Panc1 (cell line): Measurements from ENCODE around the gene DYNC1H1. TPM values are rescaled to one million over a fixed set of nuclear protein-coding genes. Genes with fewer than 3 reads are reported as not detected.

Experiments used
- ATAC-seq: fragments of 200-7000 bp; cut with Tn5 transposase; 2 replicates; pipeline ENCODE4 v1.9.1; 2020; ENCODE audit warnings: mild to moderate bottlenecking, moderate library complexity
- BruUV-seq: library from RNA; stranded (reverse); fragments of 400-500 nt; replicated peaks from 2 replicates; lab custom pipeline; 2021; lab: Mats Ljungman, UMichigan
- CTCF ChIA-PET: fragments of 300-600 bp; sonication (Branson Sonifier 250); formaldehyde crosslinking; loops from one replicate; lab custom pipeline; 2022; ENCODE audit warnings: antibody characterized with exemption; lab: Charles Lee
- POLR2A ChIA-PET: fragments of 300-600 bp; sonication (Branson Sonifier 250); formaldehyde crosslinking; loops from one replicate; lab custom pipeline; 2022; ENCODE audit warnings: antibody characterized with exemption; lab: Charles Lee
- DNase-seq: peaks from one replicate; pipeline ENCODE4 v3.0.0-alpha.2; 2010; ENCODE audit warnings: low read depth, low spot score
- H3K27ac ChIP-seq: 2 replicates; pipeline ENCODE4 v1.5.1; 2011; ENCODE audit warnings: mild to moderate bottlenecking, low read length, inconsistent platforms
- H3K27me3 ChIP-seq: fragments of 200-500 bp; sonication (Bioruptor generic); 2 replicates; pipeline ENCODE4 v1.6.0; 2014; ENCODE audit warnings: low read length, inconsistent platforms; ENCODE audit not compliant: control insufficient read depth, insufficient read depth
- H3K36me3 ChIP-seq: fragments of 200-500 bp; sonication (Bioruptor generic); 2 replicates; pipeline ENCODE4 v1.5.1; 2014; ENCODE audit warnings: inconsistent platforms, mild to moderate bottlenecking, low read length, moderate library complexity; ENCODE audit not compliant: control insufficient read depth, insufficient read depth
- H3K4me1 ChIP-seq: 2 replicates; pipeline ENCODE4 v1.5.1; 2011; ENCODE audit warnings: inconsistent platforms, mild to moderate bottlenecking, low read length, moderate library complexity; ENCODE audit not compliant: control insufficient read depth, insufficient read depth
- H3K4me3 ChIP-seq, 2 experiments: 2 replicates each; pipeline ENCODE4 v1.5.1; 2011 to 2012; ENCODE audit warnings: low read depth in 2 of 2, low read length in 2 of 2, mild to moderate bottlenecking in 2 of 2, inconsistent platforms in 1 of 2, moderate library complexity in 1 of 2
- H3K9me3 ChIP-seq: fragments of 200-500 bp; sonication (Bioruptor generic); 2 replicates; pipeline ENCODE4 v1.5.1; 2014; ENCODE audit warnings: low read depth, mild to moderate bottlenecking, inconsistent platforms, low read length, moderate library complexity; ENCODE audit not compliant: control insufficient read depth, insufficient read depth
- CTCF ChIP-seq: fragments of 450-650 bp; IDR thresholded peaks from 2 replicates; pipeline ENCODE4 v1.5.1; 2017; ENCODE audit warnings: mild to moderate bottlenecking
- POLR2AphosphoS5 ChIP-seq: IDR thresholded peaks from 2 replicates; pipeline ENCODE4 v1.6.1; 2012; ENCODE audit warnings: mild to moderate bottlenecking, low read depth, low read length, moderate library complexity
- REST ChIP-seq, 2 experiments: IDR thresholded peaks; 2 replicates each; pipeline ENCODE4 v1.6.1; 2011 to 2012; ENCODE audit warnings: low read depth in 2 of 2, control low read depth in 1 of 2, low read length in 1 of 2, mild to moderate bottlenecking in 1 of 2, moderate library complexity in 1 of 2; ENCODE audit not compliant: insufficient read depth in 1 of 2
- SIN3A ChIP-seq: IDR thresholded peaks from 2 replicates; pipeline ENCODE4 v1.6.1; 2012; ENCODE audit warnings: low read depth, mild to moderate bottlenecking, low read length, moderate library complexity, borderline replicate concordance; ENCODE audit not compliant: insufficient read depth
- TCF7L2 ChIP-seq: IDR thresholded peaks from 2 replicates; pipeline ENCODE4 v1.6.1; 2011; ENCODE audit warnings: mild to moderate bottlenecking, low read depth, low read length, inconsistent platforms
- in situ Hi-C: cut with HindIII; loops from 2 replicates; pipeline ENCODE4 v1.10.0; 2016; ENCODE audit warnings: low sequenced_read_pairs, low pct_unique_long_range_greater_than_20kb
- intact Hi-C: fragments of 100-400 bp; cut with micrococcal nuclease; formaldehyde crosslinking; loops from one replicate; pipeline ENCODE4 v1.10.0; 2022; ENCODE audit not compliant: unreplicated experiment
- total RNA-seq: library from RNA; stranded (reverse); gene quantifications from one replicate; pipeline ENCODE4 v1.2.1, GENCODE V29; 2021; ENCODE audit not compliant: unreplicated experiment

Gene DYNC1H1
- total RNA-seq, 1 experiment from 2014 or later: 382 TPM

GRCh38 chr14:102087762-102088011 lies 123.3 kb downstream of the DYNC1H1 start:
- no peak for DNase-seq
- peaks cover 24% of the 10 kb centered on the region for H3K4me1 ChIP-seq
- in situ Hi-C loops: no loop called here
- TF ChIP-seq SIN3A: no peak
- TF ChIP-seq CTCF: no peak
- ChIA-PET CTCF (interaction anchor here (0.7 kb wide), 1 partner anchor 17 kb away, joined by 18 read pairs; no protein-coding TSS in a partner anchor), POLR2A (no interaction called here)
- intact Hi-C loops: no loop called here
- no TSS peak for BruUV-seq
- ATAC-seq: no peak
- peaks cover 24% of the 10 kb centered on the region for H3K36me3 ChIP-seq
- H3K4me3 ChIP-seq: peak overlapping the region; percentile 54 to 64
- no peaks in the 10 kb centered on the region for H3K27me3 ChIP-seq
- H3K9me3 ChIP-seq: no peaks in the 10 kb centered on the region
- H3K27ac ChIP-seq: peak overlapping the region; percentile 91

GRCh38 chr14:102088012-102088792 lies 123.8 kb downstream of the DYNC1H1 start:
- BruUV-seq: no TSS peak
- in situ Hi-C loops: no loop called here
- no peaks in the 10 kb centered on the region for H3K27me3 ChIP-seq
- peaks cover 21% of the 10 kb centered on the region for H3K36me3 ChIP-seq
- ATAC-seq: no peak
- intact Hi-C loops: no loop called here
- H3K4me3 ChIP-seq: peak overlapping the region; percentile 54 to 64
- ChIA-PET POLR2A (interaction anchor here (0.7 kb wide), 1 partner anchor 45 kb away, joined by 5 read pairs; no protein-coding TSS in a partner anchor), CTCF (interaction anchor here (0.7 kb wide), 1 partner anchor 18 kb away, joined by 18 read pairs; no protein-coding TSS in a partner anchor)
- no peaks in the 10 kb centered on the region for H3K9me3 ChIP-seq
- H3K4me1 ChIP-seq: peaks cover 21% of the 10 kb centered on the region
- peak overlapping the region; percentile 91 for H3K27ac ChIP-seq
- no peak for DNase-seq
- no peak for TF ChIP-seq TCF7L2
- no peak for TF ChIP-seq SIN3A
- TF ChIP-seq POLR2AphosphoS5: no peak
- no peak for TF ChIP-seq CTCF
- no peak for TF ChIP-seq REST (IDR thresholded peaks at IDR 0.05; ENCODE audit: insufficient read depth in 1 of 2, low read depth in 2 of 2, low read length in 1 of 2)
